Fibroblast of lung (primary cell): Measurements from ENCODE around the gene LCE5A.

Experiments
- EZH2 ChIP-seq: IDR thresholded peaks from 2 replicates; pipeline ENCODE4 v1.5.1; 2012; ENCODE audit warnings: low read length, control low read depth, mild to moderate bottlenecking; ENCODE audit errors: missing control alignments
- TF ChIP-seq, protein P1 (sequence below), 2 donors: IDR thresholded peaks in 1 of 2; conservative IDR thresholded peaks in 1 of 2; 1 replicate in 1 of 2; 2 replicates in 1 of 2; pipeline ENCODE4 v1.5.1; 2011 to 2012; ENCODE audit warnings: low read length in 2 of 2, control low read depth in 1 of 2, inconsistent platforms in 1 of 2, low read depth in 1 of 2, mild to moderate bottlenecking in 1 of 2

- TF ChIP-seq, protein P1, sequence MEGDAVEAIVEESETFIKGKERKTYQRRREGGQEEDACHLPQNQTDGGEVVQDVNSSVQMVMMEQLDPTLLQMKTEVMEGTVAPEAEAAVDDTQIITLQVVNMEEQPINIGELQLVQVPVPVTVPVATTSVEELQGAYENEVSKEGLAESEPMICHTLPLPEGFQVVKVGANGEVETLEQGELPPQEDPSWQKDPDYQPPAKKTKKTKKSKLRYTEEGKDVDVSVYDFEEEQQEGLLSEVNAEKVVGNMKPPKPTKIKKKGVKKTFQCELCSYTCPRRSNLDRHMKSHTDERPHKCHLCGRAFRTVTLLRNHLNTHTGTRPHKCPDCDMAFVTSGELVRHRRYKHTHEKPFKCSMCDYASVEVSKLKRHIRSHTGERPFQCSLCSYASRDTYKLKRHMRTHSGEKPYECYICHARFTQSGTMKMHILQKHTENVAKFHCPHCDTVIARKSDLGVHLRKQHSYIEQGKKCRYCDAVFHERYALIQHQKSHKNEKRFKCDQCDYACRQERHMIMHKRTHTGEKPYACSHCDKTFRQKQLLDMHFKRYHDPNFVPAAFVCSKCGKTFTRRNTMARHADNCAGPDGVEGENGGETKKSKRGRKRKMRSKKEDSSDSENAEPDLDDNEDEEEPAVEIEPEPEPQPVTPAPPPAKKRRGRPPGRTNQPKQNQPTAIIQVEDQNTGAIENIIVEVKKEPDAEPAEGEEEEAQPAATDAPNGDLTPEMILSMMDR (conservative IDR thresholded peaks at IDR 0.05 in 1 of 2, IDR thresholded peaks at IDR 0.05 in 1 of 2; ENCODE audit: low read depth in 1 of 2, low read length in 2 of 2) = no peak
- TF ChIP-seq EZH2 = no peak
Measured at GRCh38 chr1:152525080-152525641, 14.6 kb downstream of the LCE5A start.
